Activated CD4-positive, alpha-beta T cell treated with anti-CD3 and anti-CD28 coated beads, Interleukin-2, amount 50 U/mL, for 16 hours (primary cell): ENCODE measurements around the gene DYRK1A.
A peak's percentile ranks its signal among the peaks of the same experiment; 100 is the strongest.
"Not testable (repeated sequence)": the region's sequence is repeated elsewhere in the genome, so short reads cannot be mapped to it uniquely, and the experiment has no call there.

Source experiments
- DNase-seq: peaks from one replicate; pipeline ENCODE4 v3.0.0-alpha.2; 2020

Gene DYRK1A

GRCh38 chr21:37484535-37485474 is 118.2 kb downstream of the DYRK1A start:
- DNase-seq: no peak

DNA sequence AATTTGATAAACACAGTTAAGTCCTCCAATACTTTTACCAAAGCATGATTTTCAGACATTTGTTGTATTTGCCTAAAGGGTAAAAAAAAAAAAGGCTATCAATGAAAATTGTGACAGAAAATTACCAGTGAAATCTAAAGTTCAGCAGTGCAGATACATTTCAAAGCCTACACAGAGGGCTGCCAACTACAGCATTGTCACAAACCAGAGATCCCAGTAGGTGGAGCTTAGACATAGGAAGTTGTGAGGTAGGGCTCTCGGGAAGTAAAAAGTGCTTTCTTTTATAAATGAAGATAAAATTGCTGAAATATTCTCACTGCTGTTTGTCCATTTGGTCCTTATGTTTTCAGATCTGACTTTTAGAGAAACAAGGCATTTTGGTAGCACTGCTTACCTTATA is 123.0 kb downstream of the DYRK1A start:
- no peak for DNase-seq

GRCh38 chr21:37490084-37490483 is 123.5 kb downstream of the DYRK1A start:
- no peak for DNase-seq

DNA sequence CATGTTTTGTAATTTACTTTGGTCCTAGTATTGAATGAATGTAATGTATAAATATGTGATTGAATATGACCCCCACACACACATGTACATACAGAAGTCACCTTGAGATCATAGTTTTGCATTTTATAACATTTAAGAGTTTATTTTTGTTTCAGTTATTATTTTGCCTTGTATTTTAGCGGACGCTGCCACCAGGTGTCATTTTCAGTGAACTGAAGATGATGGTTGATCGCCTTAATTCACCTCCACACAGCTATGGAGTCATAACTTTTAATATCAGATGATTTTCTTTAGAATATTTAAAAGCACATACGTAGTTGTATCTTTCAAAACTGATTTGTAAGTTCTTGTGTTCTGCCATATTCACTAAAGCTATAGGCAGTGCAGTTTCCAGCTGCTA is 130.4 kb downstream of the DYRK1A start:
- no peak for DNase-seq

- DNase-seq: no peak
Observed at GRCh38 chr21:37498664-37499063, 132.1 kb downstream of the DYRK1A start.

- DNase-seq: no peak
Observed at GRCh38 chr21:37502947-37503346, 136.4 kb downstream of the DYRK1A start.

GRCh38 chr21:37503848-37504467 is 137.4 kb downstream of the DYRK1A start:
- DNase-seq: peak; percentile 33

DNA sequence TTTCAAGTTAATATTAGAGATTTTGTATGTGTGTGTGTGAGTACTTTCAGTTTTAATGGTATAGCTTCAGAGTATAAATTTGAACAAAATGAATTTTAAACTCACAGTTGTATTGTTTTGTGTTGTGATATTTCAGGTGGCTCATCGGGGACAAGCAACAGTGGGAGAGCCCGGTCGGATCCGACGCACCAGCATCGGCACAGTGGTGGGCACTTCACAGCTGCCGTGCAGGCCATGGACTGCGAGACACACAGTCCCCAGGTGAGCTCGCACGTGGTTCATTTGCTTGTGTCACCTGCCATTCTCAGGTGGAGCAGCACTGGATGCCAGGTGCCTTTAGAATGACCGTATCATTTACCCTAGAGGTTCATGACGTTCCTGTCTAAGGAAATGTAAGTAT is 139.4 kb downstream of the DYRK1A start:
- no peak for DNase-seq

- no peak for DNase-seq
Observed at GRCh38 chr21:37507716-37508115, 141.1 kb downstream of the DYRK1A start.

DNA sequence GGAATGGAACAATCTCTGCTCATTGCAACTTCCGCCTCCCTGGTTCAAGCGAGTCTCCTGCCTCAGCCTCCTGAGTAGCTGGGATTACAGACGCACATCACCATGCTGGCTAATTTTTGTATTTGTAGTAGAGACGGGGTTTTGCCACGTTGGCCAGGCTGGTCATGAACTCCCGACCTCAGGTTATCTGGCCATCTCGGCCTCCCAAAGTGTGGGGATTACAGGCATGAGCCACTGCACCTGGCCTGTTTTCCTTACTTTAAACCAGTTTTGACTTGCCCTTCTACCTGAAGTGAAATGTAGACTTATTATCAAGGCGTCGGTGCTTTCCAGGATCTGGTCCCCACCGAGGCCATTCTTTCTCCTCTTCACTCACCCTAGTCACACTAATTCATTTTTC is 141.8 kb downstream of the DYRK1A start:
- DNase-seq: no peak

DNA sequence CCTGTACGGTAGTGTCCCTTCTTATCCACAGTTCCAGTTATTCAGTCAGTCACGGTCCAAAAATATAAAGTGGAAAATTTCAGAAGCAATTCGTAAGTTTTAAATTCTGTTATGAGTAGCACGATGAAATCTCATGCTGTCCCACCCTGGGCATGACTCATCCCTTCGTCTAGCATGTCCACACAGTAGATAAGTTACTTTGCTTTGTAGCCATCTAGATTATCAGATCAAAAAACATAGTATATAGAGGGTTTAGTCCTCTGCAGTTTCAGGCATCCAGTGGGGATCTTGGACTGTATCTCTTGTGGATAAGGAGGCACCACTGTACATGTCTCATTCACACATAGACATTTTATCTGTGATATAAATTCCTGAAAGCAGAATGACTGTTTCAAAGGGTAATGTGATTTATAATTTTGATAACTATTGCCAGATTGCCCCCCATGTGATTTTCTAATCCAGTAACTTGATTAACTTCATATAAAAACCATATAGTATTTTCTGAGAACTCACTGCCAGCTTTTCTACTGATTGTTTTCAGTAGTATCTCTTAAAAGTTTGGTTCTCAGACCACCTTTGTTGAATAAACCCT is 143.3 kb downstream of the DYRK1A start:
- peak; percentile 4 for DNase-seq

- DNase-seq: no peak
Observed at GRCh38 chr21:37511848-37512247, 145.3 kb downstream of the DYRK1A start.

GRCh38 chr21:37513383-37513782 is 146.8 kb downstream of the DYRK1A start:
- DNase-seq: no peak

GRCh38 chr21:37514038-37514667 is 147.6 kb downstream of the DYRK1A start:
- no peak for DNase-seq

- no peak for DNase-seq
Observed at GRCh38 chr21:37516998-37517397, 150.4 kb downstream of the DYRK1A start.

DNA sequence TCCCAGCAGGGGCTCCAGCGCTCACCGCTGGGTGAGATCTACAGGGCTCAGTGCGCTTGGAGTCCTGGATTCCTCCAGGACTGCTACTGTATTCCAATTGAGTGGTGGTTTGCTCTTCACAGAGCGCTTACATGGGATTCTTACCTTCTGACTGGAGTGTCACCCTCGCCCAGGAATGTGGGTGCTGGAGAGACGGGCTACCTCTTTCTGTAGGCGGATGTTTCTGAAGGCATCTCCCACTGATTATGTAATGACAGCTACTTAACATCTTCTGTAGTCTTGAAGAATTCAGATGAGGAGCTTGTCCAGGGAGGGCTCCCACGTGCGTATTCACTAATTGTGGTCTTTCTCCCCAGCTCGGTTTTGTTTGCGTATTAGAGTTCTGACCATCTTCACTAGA is 154.2 kb downstream of the DYRK1A start:
- no peak for DNase-seq

DNA sequence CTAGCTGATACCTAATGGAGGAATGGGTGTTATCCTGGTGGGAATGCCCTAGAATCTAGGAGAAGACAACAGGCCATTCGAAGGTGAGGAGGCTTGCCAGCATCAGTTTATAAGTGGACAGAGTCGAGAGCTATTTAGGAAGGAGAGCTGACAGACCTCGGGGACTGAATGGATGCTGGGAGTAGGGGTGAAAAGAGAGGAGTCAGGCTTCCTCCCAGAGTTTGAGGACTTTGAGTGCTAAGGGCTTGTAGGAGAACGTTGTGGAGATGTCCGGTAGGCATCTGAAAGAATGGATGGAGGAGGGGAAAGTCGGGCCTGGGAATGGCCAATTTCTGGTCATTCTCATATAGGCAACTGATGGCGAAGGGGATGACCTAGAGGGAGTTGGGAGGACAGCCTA is 155.1 kb downstream of the DYRK1A start:
- DNase-seq: no peak

DNA sequence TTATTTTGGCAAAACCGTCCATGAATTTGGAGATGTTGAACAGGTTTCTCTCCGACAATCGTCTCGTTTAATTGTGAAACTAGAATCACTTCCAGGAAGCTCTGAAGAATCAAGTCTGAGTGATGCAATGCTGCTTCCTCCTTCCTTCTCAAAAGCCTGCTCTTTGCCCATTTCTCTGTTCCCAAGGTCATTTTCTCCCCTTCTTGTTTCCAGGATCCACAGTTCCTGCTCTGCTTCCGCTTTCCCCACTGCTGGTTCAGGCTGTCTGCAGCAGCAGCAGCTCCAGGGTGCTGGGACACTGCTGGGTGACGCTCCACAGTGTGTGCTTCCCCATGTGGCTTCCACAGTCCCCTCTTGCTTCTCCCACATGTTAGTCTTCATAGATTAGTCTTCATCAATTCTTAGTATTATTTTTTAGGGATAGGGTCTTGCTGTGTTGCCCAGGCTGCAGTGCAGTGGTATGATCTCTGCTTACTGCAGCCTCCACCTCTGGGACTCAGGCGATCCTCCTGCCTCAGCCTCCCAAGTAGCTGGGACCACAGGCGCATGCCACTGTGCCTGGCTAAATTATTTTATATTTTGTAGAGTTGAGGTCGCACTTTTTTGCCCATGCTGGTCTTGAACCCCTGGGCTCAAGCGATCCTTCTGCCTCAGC is 156.2 kb downstream of the DYRK1A start:
- no peak for DNase-seq

DNA sequence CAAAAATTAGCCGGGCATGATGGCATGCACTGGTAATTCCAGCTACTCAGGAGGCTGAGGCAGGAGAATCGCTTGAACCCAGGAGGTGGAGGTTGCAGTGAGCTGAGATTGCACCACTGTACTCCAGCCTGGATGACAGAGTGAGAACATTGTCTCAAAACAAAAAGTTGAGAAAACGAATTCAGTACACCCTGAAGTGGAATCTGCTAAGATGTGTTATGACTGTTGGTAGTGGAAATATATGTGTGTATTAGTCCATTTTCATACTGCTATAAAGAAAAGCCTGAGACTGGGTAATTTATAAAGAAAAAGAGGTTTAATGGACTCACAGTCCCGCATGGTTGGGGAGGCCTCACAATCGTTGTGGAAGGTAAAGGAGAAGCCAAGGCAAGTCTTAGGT is 158.4 kb downstream of the DYRK1A start:
- DNase-seq: not testable (repeated sequence)

GRCh38 chr21:37525810-37526209 is 159.2 kb downstream of the DYRK1A start:
- no peak for DNase-seq

GRCh38 chr21:37527103-37527502 is 160.5 kb downstream of the DYRK1A start:
- DNase-seq: no peak

DNA sequence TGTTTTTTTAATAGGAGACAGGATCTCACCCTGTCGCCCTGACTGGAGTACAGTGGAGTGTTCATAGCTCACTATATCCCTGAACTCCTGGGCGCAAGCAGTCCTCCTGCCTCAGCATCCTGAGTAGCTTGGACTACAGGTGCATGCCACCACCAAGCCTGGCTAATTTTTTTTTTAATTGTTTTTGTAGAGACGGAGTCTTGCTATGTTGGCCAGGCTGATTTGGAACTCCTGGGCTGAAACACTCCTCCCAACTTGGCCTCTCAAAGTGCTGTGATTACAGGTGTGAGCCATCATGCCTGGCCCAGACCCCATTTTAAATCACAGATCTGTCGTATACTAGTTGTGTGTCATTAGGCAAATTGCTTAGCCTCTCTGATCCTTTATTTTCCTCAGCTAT is 161.1 kb downstream of the DYRK1A start:
- DNase-seq: no peak
